Activated naive CD8-positive, alpha-beta T cell treated with anti-CD3 and anti-CD28 coated beads for 36 hours (primary cell): ENCODE measurements around the gene NXPH1. TPM values are rescaled to one million over a fixed set of nuclear protein-coding genes. Genes with fewer than 3 reads are reported as not detected.

Experiments
- DNase-seq: peaks from one replicate; pipeline ENCODE4 v3.0.0; 2021
- H3K27ac Mint-ChIP-seq: one replicate; pipeline ENCODE4 v1.8.0; 2022; ENCODE audit warnings: mild to moderate bottlenecking, moderate library complexity, mixed read lengths
- H3K27me3 Mint-ChIP-seq: one replicate; pipeline ENCODE4 v1.8.0; 2022; ENCODE audit warnings: mild to moderate bottlenecking, mixed read lengths
- H3K36me3 Mint-ChIP-seq: one replicate; pipeline ENCODE4 v1.8.0; 2021; ENCODE audit warnings: mild to moderate bottlenecking, mixed read lengths
- H3K4me1 Mint-ChIP-seq: one replicate; pipeline ENCODE4 v1.8.0; 2021; ENCODE audit warnings: mixed read lengths
- H3K4me3 Mint-ChIP-seq: one replicate; pipeline ENCODE4 v1.8.0; 2022; ENCODE audit warnings: mild to moderate bottlenecking, moderate library complexity, mixed read lengths
- H3K9me3 Mint-ChIP-seq: one replicate; pipeline ENCODE4 v1.8.0; 2022; ENCODE audit warnings: mixed read lengths
- total RNA-seq, 2 experiments: library from RNA; stranded (reverse); gene quantifications; one replicate each; pipeline ENCODE4 v1.2.3, GENCODE V29; 2021

NXPH1 gene
- total RNA-seq = not detected

- Mint-ChIP-seq H3K27me3 (peaks cover 74% of the 10 kb centered on the region), H3K9me3 (peaks cover 2% of the 10 kb centered on the region), H3K27ac (no peak within 1 kb of the TSS), H3K4me3 (no peak within 1 kb of the TSS), H3K4me1 (peaks cover 17% of the 10 kb centered on the region), H3K36me3 (peaks cover 2% of the 10 kb centered on the region)
- DNase-seq = no peak
These were observed at the start of gene NXPH1 for GRCh38 chr7:8433477-8434289. Gene NXPH1 (plus strand): TSS chr7:8433609.

- H3K4me1 Mint-ChIP-seq = peaks cover 3% of the 10 kb centered on the region
- no peak for DNase-seq
- H3K27ac Mint-ChIP-seq = no peak overlapping the region
- H3K4me3 Mint-ChIP-seq = no peak overlapping the region
- no peaks in the 10 kb centered on the region for H3K36me3 Mint-ChIP-seq
- no peaks in the 10 kb centered on the region for H3K9me3 Mint-ChIP-seq
- H3K27me3 Mint-ChIP-seq = peaks cover 20% of the 10 kb centered on the region
These were observed 48.5 kb upstream of the NXPH1 start for GRCh38 chr7:8384901-8385300.

- H3K27me3 Mint-ChIP-seq = peaks cover 28% of the 10 kb centered on the region
- H3K4me1 Mint-ChIP-seq = peaks cover 5% of the 10 kb centered on the region
- DNase-seq = no peak
- H3K9me3 Mint-ChIP-seq = no peaks in the 10 kb centered on the region
- H3K27ac Mint-ChIP-seq = no peak overlapping the region
- no peaks in the 10 kb centered on the region for H3K36me3 Mint-ChIP-seq
- no peak overlapping the region for H3K4me3 Mint-ChIP-seq
These were observed 46.4 kb upstream of the NXPH1 start for GRCh38 chr7:8386926-8387550.

GRCh38 chr7:8387551-8388256 is 45.7 kb upstream of the NXPH1 start:
- Mint-ChIP-seq H3K27ac (no peak overlapping the region), H3K4me3 (no peak overlapping the region), H3K27me3 (peaks cover 32% of the 10 kb centered on the region), H3K9me3 (no peaks in the 10 kb centered on the region), H3K36me3 (no peaks in the 10 kb centered on the region), H3K4me1 (peaks cover 5% of the 10 kb centered on the region)
- DNase-seq = no peak

- Mint-ChIP-seq H3K9me3 (no peaks in the 10 kb centered on the region), H3K36me3 (no peaks in the 10 kb centered on the region), H3K4me3 (no peak overlapping the region), H3K27ac (no peak overlapping the region), H3K4me1 (peaks cover 5% of the 10 kb centered on the region), H3K27me3 (peaks cover 34% of the 10 kb centered on the region)
- DNase-seq = no peak
These were observed 45.2 kb upstream of the NXPH1 start for GRCh38 chr7:8388257-8388625.

- peaks cover 35% of the 10 kb centered on the region for H3K27me3 Mint-ChIP-seq
These were observed 43.7 kb upstream of the NXPH1 start for GRCh38 chr7:8389593-8390261.

GRCh38 chr7:8390262-8390626 is 43.2 kb upstream of the NXPH1 start:
- DNase-seq = no peak
- H3K4me1 Mint-ChIP-seq = peaks cover 5% of the 10 kb centered on the region
- H3K9me3 Mint-ChIP-seq = no peaks in the 10 kb centered on the region
- H3K4me3 Mint-ChIP-seq = no peak overlapping the region
- no peak overlapping the region for H3K27ac Mint-ChIP-seq
- peaks cover 32% of the 10 kb centered on the region for H3K27me3 Mint-ChIP-seq
- H3K36me3 Mint-ChIP-seq = no peaks in the 10 kb centered on the region

More at GRCh38 chr7:8389593-8390261, 43.7 kb upstream of the NXPH1 start:
- peaks cover 5% of the 10 kb centered on the region for H3K4me1 Mint-ChIP-seq
- no peak overlapping the region for H3K27ac Mint-ChIP-seq
- H3K9me3 Mint-ChIP-seq = no peaks in the 10 kb centered on the region
- H3K36me3 Mint-ChIP-seq = no peaks in the 10 kb centered on the region
- DNase-seq = no peak
- no peak overlapping the region for H3K4me3 Mint-ChIP-seq

- no peak overlapping the region for H3K27ac Mint-ChIP-seq
- no peaks in the 10 kb centered on the region for H3K9me3 Mint-ChIP-seq
- H3K4me1 Mint-ChIP-seq = peaks cover 5% of the 10 kb centered on the region
- peaks cover 24% of the 10 kb centered on the region for H3K27me3 Mint-ChIP-seq
- no peak for DNase-seq
- no peaks in the 10 kb centered on the region for H3K36me3 Mint-ChIP-seq
- no peak overlapping the region for H3K4me3 Mint-ChIP-seq
These were observed 41.9 kb upstream of the NXPH1 start for GRCh38 chr7:8391353-8392062.

- no peaks in the 10 kb centered on the region for H3K9me3 Mint-ChIP-seq
- H3K27ac Mint-ChIP-seq = no peak overlapping the region
- DNase-seq = no peak
- H3K4me3 Mint-ChIP-seq = no peak overlapping the region
- H3K27me3 Mint-ChIP-seq = peaks cover 18% of the 10 kb centered on the region
- no peaks in the 10 kb centered on the region for H3K36me3 Mint-ChIP-seq
- H3K4me1 Mint-ChIP-seq = peaks cover 1% of the 10 kb centered on the region
These were observed 37.1 kb upstream of the NXPH1 start for GRCh38 chr7:8396294-8396693.

GRCh38 chr7:8408871-8409270 is 24.5 kb upstream of the NXPH1 start:
- H3K9me3 Mint-ChIP-seq = no peaks in the 10 kb centered on the region
- DNase-seq = no peak
- no peak overlapping the region for H3K27ac Mint-ChIP-seq
- H3K4me1 Mint-ChIP-seq = no peaks in the 10 kb centered on the region
- H3K36me3 Mint-ChIP-seq = no peaks in the 10 kb centered on the region
- peaks cover 14% of the 10 kb centered on the region for H3K27me3 Mint-ChIP-seq
- no peak overlapping the region for H3K4me3 Mint-ChIP-seq

- no peak for DNase-seq
- Mint-ChIP-seq H3K4me3 (no peak overlapping the region), H3K4me1 (no peaks in the 10 kb centered on the region), H3K27me3 (peaks cover 14% of the 10 kb centered on the region), H3K36me3 (no peaks in the 10 kb centered on the region), H3K27ac (no peak overlapping the region), H3K9me3 (no peaks in the 10 kb centered on the region)
These were observed 22.3 kb upstream of the NXPH1 start for GRCh38 chr7:8411103-8411502.

- Mint-ChIP-seq H3K9me3 (no peaks in the 10 kb centered on the region), H3K27me3 (peaks cover 10% of the 10 kb centered on the region), H3K36me3 (no peaks in the 10 kb centered on the region), H3K4me3 (no peak overlapping the region), H3K27ac (no peak overlapping the region), H3K4me1 (no peaks in the 10 kb centered on the region)
- no peak for DNase-seq
These were observed 19.8 kb upstream of the NXPH1 start for GRCh38 chr7:8413600-8413999.

GRCh38 chr7:8418629-8419245 is 14.7 kb upstream of the NXPH1 start:
- Mint-ChIP-seq H3K27ac (no peak overlapping the region), H3K4me1 (no peaks in the 10 kb centered on the region), H3K27me3 (peaks cover 7% of the 10 kb centered on the region), H3K36me3 (no peaks in the 10 kb centered on the region), H3K9me3 (no peaks in the 10 kb centered on the region), H3K4me3 (no peak overlapping the region)
- no peak for DNase-seq

GRCh38 chr7:8422177-8422576 is 11.2 kb upstream of the NXPH1 start:
- Mint-ChIP-seq H3K36me3 (no peaks in the 10 kb centered on the region), H3K27me3 (peaks cover 7% of the 10 kb centered on the region)
- no peak for DNase-seq

More at GRCh38 chr7:8422177-8422576, 11.2 kb upstream of the NXPH1 start:
- Mint-ChIP-seq H3K9me3 (no peaks in the 10 kb centered on the region), H3K27ac (no peak overlapping the region), H3K4me1 (no peaks in the 10 kb centered on the region), H3K4me3 (no peak overlapping the region)
